Muscle layer of duodenum (tissue), 2 donors: ENCODE results near the gene KAZN.

Source experiments
- H3K27ac ChIP-seq: one replicate; pipeline ENCODE4 v1.7.0; 2013; ENCODE audit warnings: mild to moderate bottlenecking, low read length
- H3K27me3 ChIP-seq: one replicate; pipeline ENCODE4 v1.7.0; 2013; ENCODE audit warnings: low read depth, mild to moderate bottlenecking, control low read depth, low read length
- H3K36me3 ChIP-seq, 2 donors: one replicate each; pipeline ENCODE4 v1.7.0; 2013; ENCODE audit warnings: low read length in 2 of 2, control low read depth in 1 of 2, mild to moderate bottlenecking in 1 of 2; ENCODE audit not compliant: insufficient read depth in 2 of 2, control insufficient read depth in 1 of 2
- H3K4me1 ChIP-seq, 2 donors: one replicate each; pipeline ENCODE4 v1.7.0; 2013; ENCODE audit warnings: low read length in 2 of 2, mild to moderate bottlenecking in 2 of 2, control low read depth in 1 of 2, moderate library complexity in 1 of 2; ENCODE audit not compliant: insufficient read depth in 2 of 2, control insufficient read depth in 1 of 2
- H3K4me3 ChIP-seq, 2 donors: one replicate each; pipeline ENCODE4 v1.7.0; 2013; ENCODE audit warnings: low read length in 2 of 2, low read depth in 1 of 2, mild to moderate bottlenecking in 1 of 2
- H3K9me3 ChIP-seq, 2 donors: one replicate each; pipeline ENCODE4 v1.7.0; 2013; ENCODE audit warnings: low read length in 2 of 2, control low read depth in 1 of 2, mild to moderate bottlenecking in 1 of 2; ENCODE audit not compliant: control insufficient read depth in 1 of 2
- donor health status: healthy.

KAZN gene

GRCh38 chr1:15070145-15070748 is 471.8 kb downstream of the KAZN start:
- Histone ChIP-seq H3K27me3 (no peaks in the 10 kb centered on the region), H3K36me3 (no peaks in the 10 kb centered on the region), H3K4me3 (no peak overlapping the region), H3K9me3 (no peaks in the 10 kb centered on the region), H3K4me1 (no peaks in the 10 kb centered on the region), H3K27ac (no peak overlapping the region)

- H3K4me3 ChIP-seq: no peak overlapping the region
- H3K27me3 ChIP-seq: no peaks in the 10 kb centered on the region
- H3K36me3 ChIP-seq: no peaks in the 10 kb centered on the region
- H3K27ac ChIP-seq: no peak overlapping the region
- no peaks in the 10 kb centered on the region for H3K9me3 ChIP-seq
- peaks cover 0 to 5% of the 10 kb centered on the region in 2 donors for H3K4me1 ChIP-seq
Observed at GRCh38 chr1:15071936-15072335, 473.5 kb downstream of the KAZN start.

- Histone ChIP-seq H3K4me3 (no peak overlapping the region), H3K27ac (no peak overlapping the region), H3K27me3 (no peaks in the 10 kb centered on the region), H3K4me1 (peaks cover 0 to 5% of the 10 kb centered on the region in 2 donors), H3K36me3 (no peaks in the 10 kb centered on the region), H3K9me3 (no peaks in the 10 kb centered on the region)
Observed at GRCh38 chr1:15073799-15074308, 475.4 kb downstream of the KAZN start.

- H3K4me3 ChIP-seq: no peak overlapping the region
- peaks cover 0 to 5% of the 10 kb centered on the region in 2 donors for H3K4me1 ChIP-seq
- H3K27ac ChIP-seq: no peak overlapping the region
- H3K36me3 ChIP-seq: no peaks in the 10 kb centered on the region
- no peaks in the 10 kb centered on the region for H3K9me3 ChIP-seq
- no peaks in the 10 kb centered on the region for H3K27me3 ChIP-seq
Observed at GRCh38 chr1:15075175-15075574, 476.7 kb downstream of the KAZN start.

GRCh38 chr1:15075817-15076216 is 477.3 kb downstream of the KAZN start:
- no peak overlapping the region for H3K27ac ChIP-seq
- peaks cover 0 to 5% of the 10 kb centered on the region in 2 donors for H3K4me1 ChIP-seq
- no peaks in the 10 kb centered on the region for H3K27me3 ChIP-seq
- no peak overlapping the region for H3K4me3 ChIP-seq
- no peaks in the 10 kb centered on the region for H3K36me3 ChIP-seq
- H3K9me3 ChIP-seq: no peaks in the 10 kb centered on the region

GRCh38 chr1:15076807-15077206 is 478.3 kb downstream of the KAZN start:
- no peak overlapping the region for H3K4me3 ChIP-seq
- no peak overlapping the region for H3K27ac ChIP-seq
- H3K4me1 ChIP-seq: peaks cover 0 to 5% of the 10 kb centered on the region in 2 donors

GRCh38 chr1:15077384-15077783 is 478.9 kb downstream of the KAZN start:
- no peaks in the 10 kb centered on the region for H3K9me3 ChIP-seq
- no peak overlapping the region for H3K27ac ChIP-seq

More at GRCh38 chr1:15076807-15077206, 478.3 kb downstream of the KAZN start:
- no peaks in the 10 kb centered on the region for H3K9me3 ChIP-seq
- no peaks in the 10 kb centered on the region for H3K36me3 ChIP-seq
- no peaks in the 10 kb centered on the region for H3K27me3 ChIP-seq

GRCh38 chr1:15080328-15081007 is 482.0 kb downstream of the KAZN start:
- no peaks in the 10 kb centered on the region for H3K27me3 ChIP-seq
- no peak overlapping the region for H3K27ac ChIP-seq
- H3K4me3 ChIP-seq: no peak overlapping the region
- H3K4me1 ChIP-seq: peaks cover 0 to 5% of the 10 kb centered on the region in 2 donors
- H3K36me3 ChIP-seq: no peaks in the 10 kb centered on the region
- no peaks in the 10 kb centered on the region for H3K9me3 ChIP-seq

More at GRCh38 chr1:15077384-15077783, 478.9 kb downstream of the KAZN start:
- H3K27me3 ChIP-seq: no peaks in the 10 kb centered on the region
- no peak overlapping the region for H3K4me3 ChIP-seq
- H3K4me1 ChIP-seq: peaks cover 0 to 5% of the 10 kb centered on the region in 2 donors
- H3K36me3 ChIP-seq: no peaks in the 10 kb centered on the region

GRCh38 chr1:15081102-15081501 is 482.6 kb downstream of the KAZN start:
- Histone ChIP-seq H3K9me3 (no peaks in the 10 kb centered on the region), H3K4me3 (no peak overlapping the region), H3K27ac (no peak overlapping the region), H3K4me1 (peaks cover 0 to 3% of the 10 kb centered on the region in 2 donors), H3K27me3 (no peaks in the 10 kb centered on the region), H3K36me3 (no peaks in the 10 kb centered on the region)

- H3K27me3 ChIP-seq: no peaks in the 10 kb centered on the region
- no peak overlapping the region for H3K4me3 ChIP-seq
- H3K36me3 ChIP-seq: no peaks in the 10 kb centered on the region
- H3K9me3 ChIP-seq: no peaks in the 10 kb centered on the region
- H3K4me1 ChIP-seq: peaks cover 0 to 4% of the 10 kb centered on the region in 2 donors
- H3K27ac ChIP-seq: no peak overlapping the region
Observed at GRCh38 chr1:15083578-15083977, 485.1 kb downstream of the KAZN start.

- no peak overlapping the region for H3K27ac ChIP-seq
- H3K36me3 ChIP-seq: no peaks in the 10 kb centered on the region
- peaks cover 0 to 13% of the 10 kb centered on the region in 2 donors for H3K4me1 ChIP-seq
- H3K27me3 ChIP-seq: no peaks in the 10 kb centered on the region
- H3K9me3 ChIP-seq: no peaks in the 10 kb centered on the region
- no peak overlapping the region for H3K4me3 ChIP-seq
Observed at GRCh38 chr1:15088281-15088971, 489.9 kb downstream of the KAZN start.
